ENCODE data around the gene SMC5.

Gene SMC5

DNA sequence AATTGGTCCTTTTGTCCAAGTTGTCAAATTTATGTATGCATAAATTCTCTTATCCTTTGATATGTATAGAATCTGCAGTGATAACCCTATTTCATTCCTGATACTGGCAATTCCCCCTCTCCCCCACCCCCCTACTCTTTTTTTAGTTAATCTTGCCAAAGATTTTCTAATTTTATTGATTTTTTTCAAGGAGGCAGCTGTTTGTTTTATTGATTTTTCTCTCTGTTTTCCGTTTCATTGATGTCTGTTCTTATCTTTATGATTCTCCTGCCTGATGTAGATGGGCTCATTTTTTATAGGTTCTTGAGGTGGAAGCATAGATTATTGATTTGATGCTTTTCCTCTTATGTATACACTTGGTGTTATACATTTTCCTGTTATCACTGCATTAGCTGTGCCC, 34.4 kb downstream of the SMC5 start:
- TF ChIP-seq PPARA (CRISPR knock-in tag; IDR thresholded peaks at IDR 0.05; ENCODE audit: borderline replicate concordance) (no peak), ARNTL (CRISPR knock-in tag; IDR thresholded peaks at IDR 0.05; ENCODE audit: borderline replicate concordance, low read depth) (no peak), OSR1 (CRISPR knock-in tag; IDR thresholded peaks at IDR 0.05) (no peak), ISL1 (CRISPR knock-in tag; IDR thresholded peaks at IDR 0.05) (no peak), ZFP3 (CRISPR knock-in tag; IDR thresholded peaks at IDR 0.05) (no peak), CSDC2 (CRISPR knock-in tag; IDR thresholded peaks at IDR 0.05) (no peak), ZNF8 (CRISPR knock-in tag; IDR thresholded peaks at IDR 0.05) (no peak), GLIS3 (CRISPR knock-in tag; IDR thresholded peaks at IDR 0.05) (no peak), RARB (CRISPR knock-in tag; IDR thresholded peaks at IDR 0.05) (no peak), SNAI2 (CRISPR knock-in tag; IDR thresholded peaks at IDR 0.05) (no peak), BACH2 (CRISPR knock-in tag; IDR thresholded peaks at IDR 0.05; ENCODE audit: borderline replicate concordance) (no peak)
- TF ChIP-seq, protein P1, sequence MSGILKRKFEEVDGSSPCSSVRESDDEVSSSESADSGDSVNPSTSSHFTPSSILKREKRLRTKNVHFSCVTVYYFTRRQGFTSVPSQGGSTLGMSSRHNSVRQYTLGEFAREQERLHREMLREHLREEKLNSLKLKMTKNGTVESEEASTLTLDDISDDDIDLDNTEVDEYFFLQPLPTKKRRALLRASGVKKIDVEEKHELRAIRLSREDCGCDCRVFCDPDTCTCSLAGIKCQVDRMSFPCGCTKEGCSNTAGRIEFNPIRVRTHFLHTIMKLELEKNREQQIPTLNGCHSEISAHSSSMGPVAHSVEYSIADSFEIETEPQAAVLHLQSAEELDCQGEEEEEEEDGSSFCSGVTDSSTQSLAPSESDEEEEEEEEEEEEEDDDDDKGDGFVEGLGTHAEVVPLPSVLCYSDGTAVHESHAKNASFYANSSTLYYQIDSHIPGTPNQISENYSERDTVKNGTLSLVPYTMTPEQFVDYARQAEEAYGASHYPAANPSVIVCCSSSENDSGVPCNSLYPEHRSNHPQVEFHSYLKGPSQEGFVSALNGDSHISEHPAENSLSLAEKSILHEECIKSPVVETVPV (CRISPR knock-in tag; IDR thresholded peaks at IDR 0.05), result no peak
- TF ChIP-seq, protein P2, sequence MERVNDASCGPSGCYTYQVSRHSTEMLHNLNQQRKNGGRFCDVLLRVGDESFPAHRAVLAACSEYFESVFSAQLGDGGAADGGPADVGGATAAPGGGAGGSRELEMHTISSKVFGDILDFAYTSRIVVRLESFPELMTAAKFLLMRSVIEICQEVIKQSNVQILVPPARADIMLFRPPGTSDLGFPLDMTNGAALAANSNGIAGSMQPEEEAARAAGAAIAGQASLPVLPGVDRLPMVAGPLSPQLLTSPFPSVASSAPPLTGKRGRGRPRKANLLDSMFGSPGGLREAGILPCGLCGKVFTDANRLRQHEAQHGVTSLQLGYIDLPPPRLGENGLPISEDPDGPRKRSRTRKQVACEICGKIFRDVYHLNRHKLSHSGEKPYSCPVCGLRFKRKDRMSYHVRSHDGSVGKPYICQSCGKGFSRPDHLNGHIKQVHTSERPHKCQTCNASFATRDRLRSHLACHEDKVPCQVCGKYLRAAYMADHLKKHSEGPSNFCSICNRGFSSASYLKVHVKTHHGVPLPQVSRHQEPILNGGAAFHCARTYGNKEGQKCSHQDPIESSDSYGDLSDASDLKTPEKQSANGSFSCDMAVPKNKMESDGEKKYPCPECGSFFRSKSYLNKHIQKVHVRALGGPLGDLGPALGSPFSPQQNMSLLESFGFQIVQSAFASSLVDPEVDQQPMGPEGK (CRISPR knock-in tag; IDR thresholded peaks at IDR 0.05; ENCODE audit: borderline replicate concordance), result no peak
- TF ChIP-seq, protein P3, sequence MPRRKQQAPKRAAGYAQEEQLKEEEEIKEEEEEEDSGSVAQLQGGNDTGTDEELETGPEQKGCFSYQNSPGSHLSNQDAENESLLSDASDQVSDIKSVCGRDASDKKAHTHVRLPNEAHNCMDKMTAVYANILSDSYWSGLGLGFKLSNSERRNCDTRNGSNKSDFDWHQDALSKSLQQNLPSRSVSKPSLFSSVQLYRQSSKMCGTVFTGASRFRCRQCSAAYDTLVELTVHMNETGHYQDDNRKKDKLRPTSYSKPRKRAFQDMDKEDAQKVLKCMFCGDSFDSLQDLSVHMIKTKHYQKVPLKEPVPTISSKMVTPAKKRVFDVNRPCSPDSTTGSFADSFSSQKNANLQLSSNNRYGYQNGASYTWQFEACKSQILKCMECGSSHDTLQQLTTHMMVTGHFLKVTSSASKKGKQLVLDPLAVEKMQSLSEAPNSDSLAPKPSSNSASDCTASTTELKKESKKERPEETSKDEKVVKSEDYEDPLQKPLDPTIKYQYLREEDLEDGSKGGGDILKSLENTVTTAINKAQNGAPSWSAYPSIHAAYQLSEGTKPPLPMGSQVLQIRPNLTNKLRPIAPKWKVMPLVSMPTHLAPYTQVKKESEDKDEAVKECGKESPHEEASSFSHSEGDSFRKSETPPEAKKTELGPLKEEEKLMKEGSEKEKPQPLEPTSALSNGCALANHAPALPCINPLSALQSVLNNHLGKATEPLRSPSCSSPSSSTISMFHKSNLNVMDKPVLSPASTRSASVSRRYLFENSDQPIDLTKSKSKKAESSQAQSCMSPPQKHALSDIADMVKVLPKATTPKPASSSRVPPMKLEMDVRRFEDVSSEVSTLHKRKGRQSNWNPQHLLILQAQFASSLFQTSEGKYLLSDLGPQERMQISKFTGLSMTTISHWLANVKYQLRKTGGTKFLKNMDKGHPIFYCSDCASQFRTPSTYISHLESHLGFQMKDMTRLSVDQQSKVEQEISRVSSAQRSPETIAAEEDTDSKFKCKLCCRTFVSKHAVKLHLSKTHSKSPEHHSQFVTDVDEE (CRISPR knock-in tag; IDR thresholded peaks at IDR 0.05), result no peak
- TF ChIP-seq, protein P4, sequence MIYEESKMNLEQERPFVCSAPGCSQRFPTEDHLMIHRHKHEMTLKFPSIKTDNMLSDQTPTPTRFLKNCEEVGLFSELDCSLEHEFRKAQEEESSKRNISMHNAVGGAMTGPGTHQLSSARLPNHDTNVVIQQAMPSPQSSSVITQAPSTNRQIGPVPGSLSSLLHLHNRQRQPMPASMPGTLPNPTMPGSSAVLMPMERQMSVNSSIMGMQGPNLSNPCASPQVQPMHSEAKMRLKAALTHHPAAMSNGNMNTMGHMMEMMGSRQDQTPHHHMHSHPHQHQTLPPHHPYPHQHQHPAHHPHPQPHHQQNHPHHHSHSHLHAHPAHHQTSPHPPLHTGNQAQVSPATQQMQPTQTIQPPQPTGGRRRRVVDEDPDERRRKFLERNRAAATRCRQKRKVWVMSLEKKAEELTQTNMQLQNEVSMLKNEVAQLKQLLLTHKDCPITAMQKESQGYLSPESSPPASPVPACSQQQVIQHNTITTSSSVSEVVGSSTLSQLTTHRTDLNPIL (CRISPR knock-in tag; IDR thresholded peaks at IDR 0.05; ENCODE audit: low read depth), result no peak
- ATAC-seq, result no peak

DNA sequence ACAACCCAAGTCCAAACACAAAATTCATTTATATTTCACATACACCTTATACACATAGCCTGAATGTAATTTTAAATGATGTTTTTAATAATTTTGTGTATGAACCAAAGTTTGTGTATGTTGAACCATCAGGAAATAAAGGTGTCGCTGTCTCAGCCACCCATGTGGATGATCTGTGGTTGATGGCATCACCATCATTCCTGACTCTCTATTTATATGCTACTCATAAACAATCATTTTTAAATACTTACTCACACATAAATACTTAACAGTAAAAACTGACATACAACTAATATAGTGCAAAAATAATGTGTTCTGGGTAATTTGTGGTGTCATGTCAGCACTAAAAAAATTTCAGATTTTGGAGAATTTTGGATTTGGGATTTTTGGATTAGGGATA, 38.4 kb downstream of the SMC5 start:
- TF ChIP-seq ZNF70 (CRISPR knock-in tag; IDR thresholded peaks at IDR 0.05) (no peak), OSR1 (CRISPR knock-in tag; IDR thresholded peaks at IDR 0.05) (no peak), SNAI2 (CRISPR knock-in tag; IDR thresholded peaks at IDR 0.05) (no peak), ZNF565 (CRISPR knock-in tag; conservative IDR thresholded peaks at IDR 0.05; ENCODE audit: low read depth) (no peak), ZNF8 (CRISPR knock-in tag; IDR thresholded peaks at IDR 0.05) (no peak), ZFP3 (CRISPR knock-in tag; IDR thresholded peaks at IDR 0.05) (no peak), CSDC2 (CRISPR knock-in tag; IDR thresholded peaks at IDR 0.05) (no peak), ESRRG (CRISPR knock-in tag; IDR thresholded peaks at IDR 0.05) (no peak), ISL1 (CRISPR knock-in tag; IDR thresholded peaks at IDR 0.05) (no peak), PPARA (CRISPR knock-in tag; IDR thresholded peaks at IDR 0.05; ENCODE audit: borderline replicate concordance) (no peak), ZC3H10 (CRISPR knock-in tag; IDR thresholded peaks at IDR 0.05) (no peak), ARNTL (CRISPR knock-in tag; IDR thresholded peaks at IDR 0.05; ENCODE audit: borderline replicate concordance, low read depth) (no peak), TOX (CRISPR knock-in tag; IDR thresholded peaks at IDR 0.05; ENCODE audit: borderline replicate concordance) (no peak), RARB (CRISPR knock-in tag; IDR thresholded peaks at IDR 0.05) (no peak), ZFP30 (CRISPR knock-in tag; IDR thresholded peaks at IDR 0.05) (no peak), BACH2 (CRISPR knock-in tag; IDR thresholded peaks at IDR 0.05; ENCODE audit: borderline replicate concordance) (no peak)
- TF ChIP-seq, protein P3 (CRISPR knock-in tag; IDR thresholded peaks at IDR 0.05), result no peak
- TF ChIP-seq, protein P1 (CRISPR knock-in tag; IDR thresholded peaks at IDR 0.05), result no peak
- TF ChIP-seq, protein P2 (CRISPR knock-in tag; IDR thresholded peaks at IDR 0.05; ENCODE audit: borderline replicate concordance), result no peak
- TF ChIP-seq, protein P4 (CRISPR knock-in tag; IDR thresholded peaks at IDR 0.05; ENCODE audit: low read depth), result no peak
- no peak for ATAC-seq

All from SK-N-SH treated with all-trans-retinoic acid at 6 μM for 48 hours (cell line).